ENCODE results near the gene MAMDC2.
A peak's percentile ranks its signal among the peaks of the same experiment; 100 is the strongest.

Gene MAMDC2

DNA sequence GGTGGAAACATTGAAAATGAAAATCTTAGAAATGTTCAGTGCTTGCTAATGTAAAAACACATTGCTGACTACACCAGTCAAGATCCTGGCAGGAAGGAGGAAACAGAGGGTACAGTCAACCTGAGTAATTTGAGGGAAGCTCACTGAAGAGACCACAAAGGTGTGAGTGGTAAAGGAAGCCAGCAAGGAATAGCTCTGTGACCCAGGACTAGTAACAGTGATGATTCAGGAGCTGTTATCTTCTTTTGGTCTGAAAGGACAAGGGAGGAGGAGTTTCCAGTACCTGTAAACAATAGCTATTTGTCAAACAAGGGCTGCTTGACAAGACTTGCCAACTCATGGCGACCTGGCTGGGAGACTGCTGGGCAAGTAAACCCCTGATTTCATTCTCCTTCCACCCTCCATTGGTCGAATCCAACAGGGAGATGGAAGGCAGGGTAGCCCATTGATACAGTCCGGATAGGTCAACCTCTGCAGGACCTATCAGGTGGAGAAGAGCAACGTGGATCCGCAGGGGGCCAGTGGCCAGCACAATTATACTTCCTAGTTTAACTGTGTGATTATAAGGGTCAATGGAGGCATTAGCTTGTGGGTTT lies 68.1 kb downstream of the MAMDC2 start:
- Histone ChIP-seq H4K91ac (ENCODE audit: low read depth, low read length, poor library complexity) (no peak overlapping the region), H3K4me1 (ENCODE audit: control insufficient read depth in 2 of 2, insufficient read depth in 1 of 2, low read depth in 1 of 2, low read length in 2 of 2) (peaks cover 0 to 3% of the 10 kb centered on the region in 2 donors), H3K27ac (replicated peaks; ENCODE audit: low read length) (no peak overlapping the region), H2BK12ac (ENCODE audit: low read length) (no peak overlapping the region), H2BK120ac (ENCODE audit: low read depth, low read length) (no peak overlapping the region), H3K4ac (ENCODE audit: low read length) (no peak overlapping the region), H3K9ac (ENCODE audit: low read depth, low read length, poor library complexity) (no peak overlapping the region), H3K23ac (ENCODE audit: low read depth, low read length, poor library complexity) (no peak overlapping the region), H3K79me1 (ENCODE audit: low read depth, low read length) (no peaks in the 10 kb centered on the region), H3K9me3 (replicated peaks in 1 of 2; ENCODE audit: control insufficient read depth in 2 of 2, insufficient read depth in 1 of 2, low read depth in 1 of 2, low read length in 2 of 2) (no peaks in the 10 kb centered on the region), H3K4me2 (ENCODE audit: insufficient read depth, low read length, poor library complexity, severe bottlenecking) (no peak overlapping the region), H2AK5ac (ENCODE audit: low read depth, low read length) (no peak overlapping the region), H3K18ac (ENCODE audit: low read length) (no peak overlapping the region), H3K4me3 (ENCODE audit: low read length in 2 of 2) (no peak overlapping the region), H3K36me3 (replicated peaks in 1 of 2; ENCODE audit: control insufficient read depth in 2 of 2, insufficient read depth in 2 of 2, low read length in 2 of 2) (peaks cover 0 to 8% of the 10 kb centered on the region in 2 donors), H3K14ac (ENCODE audit: low read length) (no peak overlapping the region), H2BK15ac (ENCODE audit: low read length) (no peak overlapping the region), H4K8ac (ENCODE audit: low read depth, low read length) (no peak overlapping the region), H3K27me3 (ENCODE audit: control insufficient read depth in 3 of 3, insufficient read depth in 3 of 3, low read depth in 1 of 3, low read length in 3 of 3) (peaks cover 0 to 6% (median 0%) of the 10 kb centered on the region in 3 experiments), H2AFZ (ENCODE audit: low read length) (no peak overlapping the region), H2BK5ac (ENCODE audit: low read length) (no peak overlapping the region)
- no CpG with 5 or more reads among the region's 5 CpGs for WGBS, 2 donors (ENCODE audit: extremely low coverage in 2 of 2, insufficient read length in 2 of 2, insufficient replicate concordance in 1 of 2)
- no peak for DNase-seq (ENCODE audit: low spot score)

DNA sequence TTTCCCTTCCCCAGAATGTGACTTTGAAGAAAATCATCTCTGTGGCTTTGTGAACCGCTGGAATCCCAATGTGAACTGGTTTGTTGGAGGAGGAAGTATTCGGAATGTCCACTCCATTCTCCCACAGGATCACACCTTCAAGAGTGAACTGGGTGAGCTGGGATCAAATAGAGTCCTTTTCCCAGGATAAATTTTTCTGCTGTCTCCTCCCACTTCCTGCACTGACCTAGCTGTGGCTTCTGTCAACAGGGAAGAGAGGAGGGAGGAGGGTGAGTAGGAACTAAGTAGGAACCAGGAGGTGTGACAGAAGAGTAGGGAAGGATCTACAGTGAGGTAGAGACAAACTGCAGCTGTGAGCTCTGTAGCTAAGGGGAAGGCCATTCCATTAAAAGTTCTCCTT lies 69.3 kb downstream of the MAMDC2 start:
- no peak overlapping the region for H2BK15ac ChIP-seq (ENCODE audit: low read length)
- DNase-seq (ENCODE audit: low spot score) = no peak
- no peaks in the 10 kb centered on the region for H3K79me1 ChIP-seq (ENCODE audit: low read depth, low read length)
- H3K23ac ChIP-seq (ENCODE audit: low read depth, low read length, poor library complexity) = no peak overlapping the region
- no peak overlapping the region for H2AFZ ChIP-seq (ENCODE audit: low read length)
- H3K4me2 ChIP-seq (ENCODE audit: insufficient read depth, low read length, poor library complexity, severe bottlenecking) = no peak overlapping the region
- no peak overlapping the region for H3K18ac ChIP-seq (ENCODE audit: low read length)
- no peak overlapping the region for H3K4ac ChIP-seq (ENCODE audit: low read length)
- H2AK5ac ChIP-seq (ENCODE audit: low read depth, low read length) = no peak overlapping the region
- no peak overlapping the region for H2BK5ac ChIP-seq (ENCODE audit: low read length)
- no peak overlapping the region for H3K4me3 ChIP-seq (ENCODE audit: low read length in 2 of 2)
- no peak overlapping the region for H3K14ac ChIP-seq (ENCODE audit: low read length)
- no peak overlapping the region for H3K9ac ChIP-seq (ENCODE audit: low read depth, low read length, poor library complexity)
- peaks cover 0 to 3% of the 10 kb centered on the region in 2 donors for H3K4me1 ChIP-seq (ENCODE audit: control insufficient read depth in 2 of 2, insufficient read depth in 1 of 2, low read depth in 1 of 2, low read length in 2 of 2)
- no peak overlapping the region for H3K27ac ChIP-seq (replicated peaks; ENCODE audit: low read length)
- no peak overlapping the region for H4K91ac ChIP-seq (ENCODE audit: low read depth, low read length, poor library complexity)
- H4K8ac ChIP-seq (ENCODE audit: low read depth, low read length) = no peak overlapping the region
- no peak overlapping the region for H2BK12ac ChIP-seq (ENCODE audit: low read length)
- H3K9me3 ChIP-seq (replicated peaks in 1 of 2; ENCODE audit: control insufficient read depth in 2 of 2, insufficient read depth in 1 of 2, low read depth in 1 of 2, low read length in 2 of 2) = no peaks in the 10 kb centered on the region
- H3K27me3 ChIP-seq (ENCODE audit: control insufficient read depth in 3 of 3, insufficient read depth in 3 of 3, low read depth in 1 of 3, low read length in 3 of 3) = no peaks in the 10 kb centered on the region
- no CpG with 5 or more reads among the region's 2 CpGs for WGBS, 2 donors (ENCODE audit: extremely low coverage in 2 of 2, insufficient read length in 2 of 2, insufficient replicate concordance in 1 of 2)
- peaks cover 0 to 8% of the 10 kb centered on the region in 2 donors for H3K36me3 ChIP-seq (replicated peaks in 1 of 2; ENCODE audit: control insufficient read depth in 2 of 2, insufficient read depth in 2 of 2, low read length in 2 of 2)
- H2BK120ac ChIP-seq (ENCODE audit: low read depth, low read length) = no peak overlapping the region

DNA sequence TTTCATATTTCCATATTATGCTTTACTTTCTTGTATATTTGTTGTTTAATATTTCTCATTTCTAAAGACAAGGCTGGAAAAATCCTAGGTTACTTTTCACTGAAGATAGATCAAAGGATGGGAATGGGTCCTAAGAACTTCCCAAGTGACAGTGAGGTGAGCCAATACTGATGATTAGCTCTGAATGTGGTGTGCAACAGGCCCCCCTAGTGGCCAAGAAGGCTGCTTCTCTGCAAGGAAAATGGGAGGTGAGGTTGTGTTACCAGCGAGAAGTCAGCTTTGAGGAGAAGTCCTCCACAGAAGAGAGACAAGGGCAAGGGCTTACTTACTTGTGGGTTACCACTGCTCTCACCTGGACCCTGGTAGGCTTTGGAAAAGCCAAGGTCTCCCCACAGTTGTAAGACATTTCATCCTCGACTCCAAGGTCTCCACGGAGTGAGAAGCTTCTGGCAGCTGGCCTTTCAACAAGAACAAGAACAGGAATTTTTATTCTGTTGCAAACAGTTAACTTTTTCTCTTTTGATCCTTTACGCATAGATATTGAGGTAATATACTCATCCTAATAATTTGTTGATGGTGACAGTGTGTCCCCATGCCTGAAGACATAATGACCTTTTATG lies 69.9 kb downstream of the MAMDC2 start:
- Histone ChIP-seq H3K9me3 (replicated peaks in 1 of 2; ENCODE audit: control insufficient read depth in 2 of 2, insufficient read depth in 1 of 2, low read depth in 1 of 2, low read length in 2 of 2) (no peaks in the 10 kb centered on the region), H3K4me3 (ENCODE audit: low read length in 2 of 2) (no peak overlapping the region), H3K27me3 (ENCODE audit: control insufficient read depth in 3 of 3, insufficient read depth in 3 of 3, low read depth in 1 of 3, low read length in 3 of 3) (no peaks in the 10 kb centered on the region), H3K27ac (replicated peaks; ENCODE audit: low read length) (no peak overlapping the region), H4K8ac (ENCODE audit: low read depth, low read length) (no peak overlapping the region), H3K9ac (ENCODE audit: low read depth, low read length, poor library complexity) (no peak overlapping the region), H4K91ac (ENCODE audit: low read depth, low read length, poor library complexity) (no peak overlapping the region), H3K79me1 (ENCODE audit: low read depth, low read length) (no peaks in the 10 kb centered on the region), H2BK120ac (ENCODE audit: low read depth, low read length) (no peak overlapping the region), H2BK12ac (ENCODE audit: low read length) (no peak overlapping the region), H3K18ac (ENCODE audit: low read length) (no peak overlapping the region), H3K23ac (ENCODE audit: low read depth, low read length, poor library complexity) (no peak overlapping the region), H2AK5ac (ENCODE audit: low read depth, low read length) (no peak overlapping the region), H2AFZ (ENCODE audit: low read length) (no peak overlapping the region), H2BK15ac (ENCODE audit: low read length) (no peak overlapping the region), H2BK5ac (ENCODE audit: low read length) (no peak overlapping the region), H3K36me3 (replicated peaks in 1 of 2; ENCODE audit: control insufficient read depth in 2 of 2, insufficient read depth in 2 of 2, low read length in 2 of 2) (peaks cover 0 to 5% of the 10 kb centered on the region in 2 donors), H3K4me1 (ENCODE audit: control insufficient read depth in 2 of 2, insufficient read depth in 1 of 2, low read depth in 1 of 2, low read length in 2 of 2) (peaks cover 0 to 3% of the 10 kb centered on the region in 2 donors), H3K14ac (ENCODE audit: low read length) (no peak overlapping the region), H3K4ac (ENCODE audit: low read length) (no peak overlapping the region), H3K4me2 (ENCODE audit: insufficient read depth, low read length, poor library complexity, severe bottlenecking) (no peak overlapping the region)
- WGBS, 2 donors (ENCODE audit: extremely low coverage in 2 of 2, insufficient read length in 2 of 2, insufficient replicate concordance in 1 of 2) = no CpG with 5 or more reads among the region's 4 CpGs
- DNase-seq (ENCODE audit: low spot score) = peak; percentile 29

DNA sequence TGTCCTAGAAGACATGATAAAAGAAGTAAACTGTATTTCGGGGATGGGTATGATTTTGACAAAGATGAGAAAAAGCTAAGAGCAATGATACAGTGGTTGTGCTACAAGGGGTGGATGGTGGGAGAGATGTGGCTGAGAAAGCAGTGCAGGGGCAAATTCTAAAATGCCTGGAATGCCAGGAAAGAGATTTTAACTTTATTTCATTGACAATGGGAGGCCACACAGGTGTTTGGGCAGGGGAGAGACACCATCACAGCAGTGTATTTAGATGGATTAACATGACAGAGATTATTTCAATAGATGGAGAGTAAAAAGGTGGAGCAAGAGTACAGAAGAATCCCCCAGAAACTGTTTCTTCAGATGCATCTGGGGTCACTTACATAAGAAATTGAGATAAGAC lies 71.2 kb downstream of the MAMDC2 start:
- Histone ChIP-seq H3K18ac (ENCODE audit: low read length) (no peak overlapping the region), H3K36me3 (replicated peaks in 1 of 2; ENCODE audit: control insufficient read depth in 2 of 2, insufficient read depth in 2 of 2, low read length in 2 of 2) (peaks cover 0 to 5% of the 10 kb centered on the region in 2 donors)
- no CpG with 5 or more reads among the region's 1 CpG for WGBS, 2 donors (ENCODE audit: extremely low coverage in 2 of 2, insufficient read length in 2 of 2, insufficient replicate concordance in 1 of 2)

More for the DNA sequence above, 71.2 kb downstream of the MAMDC2 start:
- Histone ChIP-seq H3K9me3 (replicated peaks in 1 of 2; ENCODE audit: control insufficient read depth in 2 of 2, insufficient read depth in 1 of 2, low read depth in 1 of 2, low read length in 2 of 2) (no peaks in the 10 kb centered on the region), H4K91ac (ENCODE audit: low read depth, low read length, poor library complexity) (no peak overlapping the region), H3K9ac (ENCODE audit: low read depth, low read length, poor library complexity) (no peak overlapping the region), H2BK12ac (ENCODE audit: low read length) (no peak overlapping the region), H2BK5ac (ENCODE audit: low read length) (no peak overlapping the region), H2BK120ac (ENCODE audit: low read depth, low read length) (no peak overlapping the region), H3K4ac (ENCODE audit: low read length) (no peak overlapping the region), H3K23ac (ENCODE audit: low read depth, low read length, poor library complexity) (no peak overlapping the region), H3K4me2 (ENCODE audit: insufficient read depth, low read length, poor library complexity, severe bottlenecking) (no peak overlapping the region), H2BK15ac (ENCODE audit: low read length) (no peak overlapping the region), H3K4me1 (ENCODE audit: control insufficient read depth in 2 of 2, insufficient read depth in 1 of 2, low read depth in 1 of 2, low read length in 2 of 2) (peaks cover 0 to 3% of the 10 kb centered on the region in 2 donors), H2AFZ (ENCODE audit: low read length) (no peak overlapping the region), H3K4me3 (ENCODE audit: low read length in 2 of 2) (no peak overlapping the region), H3K27me3 (ENCODE audit: control insufficient read depth in 3 of 3, insufficient read depth in 3 of 3, low read depth in 1 of 3, low read length in 3 of 3) (no peaks in the 10 kb centered on the region), H2AK5ac (ENCODE audit: low read depth, low read length) (no peak overlapping the region), H3K27ac (replicated peaks; ENCODE audit: low read length) (no peak overlapping the region), H3K79me1 (ENCODE audit: low read depth, low read length) (no peaks in the 10 kb centered on the region), H4K8ac (ENCODE audit: low read depth, low read length) (no peak overlapping the region), H3K14ac (ENCODE audit: low read length) (no peak overlapping the region)
- no peak for DNase-seq (ENCODE audit: low spot score)
